Activated T-helper 2 cell treated with anti-CD3 and anti-CD28 coated beads, Interferon-gamma antibody, Interleukin-2, Interleukin-4, amounts not matched to agents 10 μg/mL and 5 μg/mL and 100 μg/mL, durations not matched to agents 14 hours and 24 hours and 36 hours (primary cell): Measurements from ENCODE around the gene TMPRSS4. TPM values are rescaled to one million over a fixed set of nuclear protein-coding genes. Genes with fewer than 3 reads are reported as not detected.
"Not testable (repeated sequence)": the region's sequence is repeated elsewhere in the genome, so short reads cannot be mapped to it uniquely, and the experiment has no call there.

Experiments used
- DNase-seq: peaks from one replicate; pipeline ENCODE4 v3.0.0; 2021; ENCODE audit warnings: low spot score
- H3K27ac Mint-ChIP-seq: one replicate; pipeline ENCODE4 v1.8.0; 2021; ENCODE audit warnings: mixed read lengths
- H3K27me3 Mint-ChIP-seq: one replicate; pipeline ENCODE4 v1.8.0; 2021; ENCODE audit warnings: low read depth, mixed read lengths
- H3K36me3 Mint-ChIP-seq: one replicate; pipeline ENCODE4 v1.8.0; 2021; ENCODE audit warnings: low read depth, mixed read lengths
- H3K4me1 Mint-ChIP-seq: one replicate; pipeline ENCODE4 v1.8.0; 2021; ENCODE audit warnings: low read depth, mixed read lengths
- H3K4me3 Mint-ChIP-seq: one replicate; pipeline ENCODE4 v1.8.0; 2021; ENCODE audit warnings: low read depth, mild to moderate bottlenecking, moderate library complexity, mixed read lengths
- H3K9me3 Mint-ChIP-seq: one replicate; pipeline ENCODE4 v1.8.0; 2021; ENCODE audit warnings: mixed read lengths
- intact Hi-C: fragments of 100-400 bp; cut with micrococcal nuclease; formaldehyde crosslinking; loops from one replicate; pipeline ENCODE4 v1.15.1; 2023
- total RNA-seq: library from RNA; stranded (reverse); gene quantifications from 2 replicates; pipeline ENCODE4 v1.2.3, GENCODE V29; 2022

TMPRSS4 gene
- total RNA-seq, 1 donor from 2014 or later: not detected

GRCh38 chr11:118059246-118059940, 17.5 kb upstream of the TMPRSS4 start:
- Mint-ChIP-seq H3K27ac (no peak overlapping the region), H3K4me1 (no peaks in the 10 kb centered on the region), H3K36me3 (no peaks in the 10 kb centered on the region), H3K4me3 (no peak overlapping the region), H3K27me3 (peaks cover 11% of the 10 kb centered on the region), H3K9me3 (no peaks in the 10 kb centered on the region)
- DNase-seq: no peak
- intact Hi-C loops: no loop called here

GRCh38 chr11:118060081-118060661, 16.7 kb upstream of the TMPRSS4 start:
- Mint-ChIP-seq H3K4me3 (no peak overlapping the region), H3K9me3 (no peaks in the 10 kb centered on the region), H3K4me1 (no peaks in the 10 kb centered on the region), H3K27me3 (peaks cover 11% of the 10 kb centered on the region), H3K36me3 (no peaks in the 10 kb centered on the region), H3K27ac (no peak overlapping the region)
- no peak for DNase-seq
- intact Hi-C loops: no loop called here

DNA sequence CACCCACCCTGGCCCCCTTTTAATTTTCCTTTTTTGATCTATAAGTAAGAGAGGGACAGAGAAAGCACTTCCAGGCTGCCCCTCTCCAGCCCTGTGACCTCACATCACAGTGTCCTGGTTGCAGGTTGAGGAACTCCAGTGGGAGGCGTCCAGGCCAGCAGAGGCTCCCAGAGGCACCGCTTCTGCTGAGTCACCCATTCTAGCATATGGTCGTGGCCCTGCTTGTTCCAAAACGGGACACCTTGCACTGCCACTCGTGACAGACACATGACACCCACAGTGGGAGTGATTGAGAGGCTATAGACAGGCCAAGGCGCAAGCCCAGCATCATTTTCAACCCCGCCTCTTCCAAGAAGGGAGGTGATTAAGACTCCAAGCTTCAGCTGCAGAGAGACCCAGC, 16.0 kb upstream of the TMPRSS4 start:
- Mint-ChIP-seq H3K27me3 (peaks cover 11% of the 10 kb centered on the region), H3K36me3 (no peaks in the 10 kb centered on the region), H3K4me3 (no peak overlapping the region), H3K27ac (no peak overlapping the region), H3K4me1 (peaks cover 1% of the 10 kb centered on the region), H3K9me3 (no peaks in the 10 kb centered on the region)
- intact Hi-C loops: no loop called here
- DNase-seq: no peak

GRCh38 chr11:118061586-118062125, 15.2 kb upstream of the TMPRSS4 start:
- H3K4me1 Mint-ChIP-seq: peaks cover 1% of the 10 kb centered on the region
- intact Hi-C loops: no loop called here

DNA sequence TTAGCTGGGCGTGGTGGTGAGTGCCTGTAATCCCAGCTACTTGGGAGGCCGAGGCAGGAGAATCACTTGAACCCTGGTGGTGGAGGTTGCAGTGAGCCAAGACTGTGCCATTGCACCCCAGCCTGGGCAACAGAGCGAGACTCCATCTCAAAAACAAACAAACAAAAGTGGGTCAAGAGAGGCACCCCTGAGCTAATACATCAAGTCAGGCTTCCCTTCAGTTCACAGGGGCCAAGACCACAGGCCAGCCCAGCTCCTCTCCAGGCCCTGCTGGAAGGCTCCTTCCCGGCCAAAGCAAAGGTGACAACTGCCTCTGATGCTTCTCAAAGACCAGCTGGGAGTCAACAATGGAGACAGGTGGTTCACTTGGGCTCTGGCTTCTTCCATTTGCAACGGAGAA, 14.7 kb upstream of the TMPRSS4 start:
- DNase-seq, H3K36me3 Mint-ChIP-seq, H3K4me3 Mint-ChIP-seq, H3K4me1 Mint-ChIP-seq, H3K27ac Mint-ChIP-seq, intact Hi-C loops, H3K9me3 Mint-ChIP-seq: not testable (repeated sequence)
- H3K27me3 Mint-ChIP-seq: peaks cover 11% of the 10 kb centered on the region

More at GRCh38 chr11:118061586-118062125, 15.2 kb upstream of the TMPRSS4 start:
- Mint-ChIP-seq H3K27me3 (peaks cover 13% of the 10 kb centered on the region), H3K36me3 (no peaks in the 10 kb centered on the region), H3K4me3 (no peak overlapping the region), H3K9me3 (no peaks in the 10 kb centered on the region), H3K27ac (no peak overlapping the region)
- no peak for DNase-seq

GRCh38 chr11:118062631-118063030, 14.2 kb upstream of the TMPRSS4 start:
- H3K36me3 Mint-ChIP-seq, H3K4me1 Mint-ChIP-seq, H3K4me3 Mint-ChIP-seq, H3K27ac Mint-ChIP-seq, intact Hi-C loops, H3K9me3 Mint-ChIP-seq, DNase-seq, H3K27me3 Mint-ChIP-seq: not testable (repeated sequence)

GRCh38 chr11:118064956-118065355, 11.9 kb upstream of the TMPRSS4 start:
- H3K27ac Mint-ChIP-seq: no peak overlapping the region

DNA sequence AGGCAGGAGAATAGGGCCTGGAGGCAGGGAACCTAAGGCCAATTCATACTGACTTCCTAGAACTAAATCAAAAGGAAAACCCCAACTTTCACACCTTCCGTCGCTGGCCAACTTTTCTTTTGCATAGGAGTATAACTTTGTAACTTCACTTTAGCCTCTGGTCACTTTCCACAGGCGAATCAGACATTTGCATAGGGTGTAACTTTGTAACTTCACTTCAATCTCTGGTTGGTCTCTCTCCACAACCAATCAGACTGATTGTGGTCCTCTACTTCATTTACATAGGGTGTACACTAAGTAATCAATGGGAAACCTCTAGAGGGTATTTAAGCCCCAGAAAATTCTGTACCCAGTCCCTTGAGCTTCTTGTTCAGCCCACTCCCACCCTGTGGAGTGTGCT, 11.5 kb upstream of the TMPRSS4 start:
- no peaks in the 10 kb centered on the region for H3K36me3 Mint-ChIP-seq
- no peak for DNase-seq
- H3K9me3 Mint-ChIP-seq: no peaks in the 10 kb centered on the region
- H3K4me3 Mint-ChIP-seq: no peak overlapping the region
- intact Hi-C loops: no loop called here
- peaks cover 6% of the 10 kb centered on the region for H3K27me3 Mint-ChIP-seq
- H3K27ac Mint-ChIP-seq: no peak overlapping the region
- H3K4me1 Mint-ChIP-seq: peaks cover 1% of the 10 kb centered on the region

More at GRCh38 chr11:118064956-118065355, 11.9 kb upstream of the TMPRSS4 start:
- no peaks in the 10 kb centered on the region for H3K36me3 Mint-ChIP-seq
- DNase-seq: no peak
- H3K27me3 Mint-ChIP-seq: peaks cover 6% of the 10 kb centered on the region
- H3K4me3 Mint-ChIP-seq: no peak overlapping the region
- H3K9me3 Mint-ChIP-seq: no peaks in the 10 kb centered on the region
- intact Hi-C loops: no loop called here
- peaks cover 1% of the 10 kb centered on the region for H3K4me1 Mint-ChIP-seq

DNA sequence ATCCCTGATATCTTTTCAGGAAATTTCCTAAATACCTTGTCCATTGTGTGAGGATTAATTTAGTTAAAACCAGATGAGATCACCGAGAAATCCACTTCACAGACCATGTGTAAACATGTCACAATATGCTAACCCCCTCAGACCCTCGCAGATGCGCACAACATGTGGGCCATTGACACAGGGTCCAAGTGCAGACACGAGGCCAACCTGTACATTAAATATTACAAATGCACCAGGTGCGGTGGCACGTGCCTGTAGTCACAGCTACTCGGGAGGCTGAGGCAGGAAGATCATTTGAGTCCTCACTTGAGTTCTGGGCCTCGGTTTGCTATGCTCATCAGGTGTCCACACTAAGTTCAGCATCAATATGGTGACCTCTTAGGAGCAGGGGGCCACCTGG, 9.9 kb upstream of the TMPRSS4 start:
- Mint-ChIP-seq H3K27me3 (peaks cover 7% of the 10 kb centered on the region), H3K9me3 (no peaks in the 10 kb centered on the region), H3K4me1 (peaks cover 4% of the 10 kb centered on the region), H3K4me3 (no peak overlapping the region), H3K27ac (no peak overlapping the region), H3K36me3 (no peaks in the 10 kb centered on the region)
- no peak for DNase-seq
- intact Hi-C loops: no loop called here

GRCh38 chr11:118068206-118068944, 8.5 kb upstream of the TMPRSS4 start:
- Mint-ChIP-seq H3K36me3 (no peaks in the 10 kb centered on the region), H3K27me3 (peaks cover 7% of the 10 kb centered on the region), H3K27ac (no peak overlapping the region), H3K4me3 (no peak overlapping the region), H3K9me3 (no peaks in the 10 kb centered on the region), H3K4me1 (peaks cover 4% of the 10 kb centered on the region)
- intact Hi-C loops: no loop called here
- no peak for DNase-seq

DNA sequence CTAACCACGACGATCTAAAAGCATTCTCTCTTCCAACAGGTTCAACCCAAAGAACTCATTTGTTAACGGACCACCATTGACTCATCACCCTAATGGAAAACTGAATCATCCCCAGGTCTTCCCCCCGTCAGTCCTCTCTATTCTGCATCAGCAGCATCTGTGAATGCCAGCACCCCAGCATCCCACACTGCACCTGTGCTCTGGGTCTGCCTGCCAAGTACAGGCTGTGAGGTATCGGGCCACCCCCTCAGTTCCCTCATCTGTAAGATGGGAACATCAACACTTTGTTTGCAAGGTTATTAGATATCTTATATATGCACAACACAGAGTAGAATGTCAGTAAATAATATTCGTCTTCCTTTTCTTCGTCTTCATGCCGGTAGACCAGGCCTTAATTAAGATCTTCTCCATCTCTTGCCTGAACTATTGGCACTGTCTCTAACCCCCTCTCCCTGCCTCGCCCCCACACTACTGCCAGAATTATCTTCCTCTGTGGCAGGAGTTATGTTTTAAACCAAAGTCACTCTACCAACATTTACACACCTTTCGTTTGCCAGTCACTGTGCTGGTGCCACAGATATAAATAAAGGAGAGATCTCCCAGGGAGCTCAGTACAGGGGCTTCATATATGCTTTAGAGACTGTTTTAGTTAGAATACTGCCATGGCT, 7.8 kb upstream of the TMPRSS4 start:
- H3K36me3 Mint-ChIP-seq: no peaks in the 10 kb centered on the region
- H3K27ac Mint-ChIP-seq: no peak overlapping the region
- intact Hi-C loops: no loop called here
- H3K4me3 Mint-ChIP-seq: no peak overlapping the region
- DNase-seq: no peak
- peaks cover 4% of the 10 kb centered on the region for H3K4me1 Mint-ChIP-seq
- peaks cover 6% of the 10 kb centered on the region for H3K27me3 Mint-ChIP-seq
- H3K9me3 Mint-ChIP-seq: no peaks in the 10 kb centered on the region

- Mint-ChIP-seq H3K27me3 (peaks cover 8% of the 10 kb centered on the region), H3K4me3 (no peak overlapping the region), H3K36me3 (no peaks in the 10 kb centered on the region), H3K4me1 (peaks cover 3% of the 10 kb centered on the region), H3K27ac (no peak overlapping the region), H3K9me3 (no peaks in the 10 kb centered on the region)
- intact Hi-C loops: no loop called here
- DNase-seq: no peak
These were observed 5.4 kb upstream of the TMPRSS4 start for GRCh38 chr11:118071416-118072030.
